Naive thymus-derived CD8-positive, alpha-beta T cell (primary cell): ENCODE data around the gene ZNF26. TPM values are rescaled to one million over a fixed set of nuclear protein-coding genes. Genes with fewer than 3 reads are reported as not detected.
"Not testable (repeated sequence)": the region's sequence is repeated elsewhere in the genome, so short reads cannot be mapped to it uniquely, and the experiment has no call there.

Experiments used
- ATAC-seq, 2 donors: fragments of 150-1000 bp; cut with Tn5 transposase in 1 of 2; sonication (Bioruptor Pico), chemical (Tn5 transposase) in 1 of 2; 1 replicate in 1 of 2; 2 replicates in 1 of 2; pipeline ENCODE4 v1.10.0; 2021; ENCODE audit warnings: mild to moderate bottlenecking in 2 of 2, moderate library complexity in 2 of 2
- POLR2A ChIA-PET: fragments of 350-600 bp; sonication (Branson Sonifier 250); formaldehyde crosslinking; loops from one replicate; lab custom pipeline; 2021; ENCODE audit warnings: antibody characterized with exemption; lab: Charles Lee
- DNase-seq, 10 donors: peaks; one replicate each; pipeline versions ENCODE4 v3.0.0 to v3.0.0-alpha.2; 2020 to 2022
- H3K27ac Mint-ChIP-seq, 10 donors: one replicate each; pipeline ENCODE4 v1.8.0; 2020 to 2022; ENCODE audit warnings: mild to moderate bottlenecking in 10 of 10, mixed read lengths in 10 of 10, moderate library complexity in 4 of 10, inconsistent platforms in 1 of 10
- H3K27me3 Mint-ChIP-seq, 5 donors: one replicate each; pipeline ENCODE4 v1.8.0; 2021 to 2022; ENCODE audit warnings: mixed read lengths in 5 of 5
- H3K36me3 Mint-ChIP-seq, 3 donors: one replicate each; pipeline ENCODE4 v1.8.0; 2020 to 2022; ENCODE audit warnings: mixed read lengths in 3 of 3, mild to moderate bottlenecking in 2 of 3, inconsistent platforms in 1 of 3
- H3K4me1 Mint-ChIP-seq, 4 donors: one replicate each; pipeline ENCODE4 v1.8.0; 2021 to 2022; ENCODE audit warnings: mixed read lengths in 4 of 4
- H3K4me3 Mint-ChIP-seq, 10 donors: one replicate each; pipeline ENCODE4 v1.8.0; 2020 to 2022; ENCODE audit warnings: mild to moderate bottlenecking in 10 of 10, mixed read lengths in 10 of 10, moderate library complexity in 6 of 10, inconsistent platforms in 1 of 10
- H3K9me3 Mint-ChIP-seq, 9 donors: one replicate each; pipeline ENCODE4 v1.8.0; 2020 to 2022; ENCODE audit warnings: mixed read lengths in 9 of 9, mild to moderate bottlenecking in 3 of 9, inconsistent platforms in 1 of 9, moderate library complexity in 1 of 9
- polyA plus RNA-seq, 3 donors: library from polyadenylated mRNA; unstranded; fragments of 300-500 nt; fragmentation: Illumina TruSeq; gene quantifications; one replicate each; pipeline ENCODE4 v1.2.3, GENCODE V29; 2021
- total RNA-seq, 8 experiments: library from RNA in 2 of 8; stranded (reverse) in 2 of 8; gene quantifications; one replicate each; pipeline ENCODE4 v1.2.3 and lab custom pipeline; 2021 to 2026

Gene ZNF26
- total and polyA plus RNA-seq, 5 experiments from 2014 or later, result 10.6 to 34.2 (median 19.2) TPM

- H3K27me3 Mint-ChIP-seq, H3K27ac Mint-ChIP-seq, POLR2A ChIA-PET, H3K4me3 Mint-ChIP-seq, H3K4me1 Mint-ChIP-seq, ATAC-seq, DNase-seq: not testable (repeated sequence)
- H3K36me3 Mint-ChIP-seq, result peaks cover 6 to 30% (median 15%) of the 10 kb centered on the region in 3 donors
- H3K9me3 Mint-ChIP-seq, result peaks cover 0 to 16% (median 8%) of the 10 kb centered on the region in 9 donors
These were observed 22.2 kb upstream of the ZNF26 start for GRCh38 chr12:132963947-132964346.

- peaks cover 0 to 28% (median 12%) of the 10 kb centered on the region in 9 donors for H3K9me3 Mint-ChIP-seq
- ATAC-seq, result no peak
These were observed 20.4 kb upstream of the ZNF26 start for GRCh38 chr12:132965796-132966195.

DNA sequence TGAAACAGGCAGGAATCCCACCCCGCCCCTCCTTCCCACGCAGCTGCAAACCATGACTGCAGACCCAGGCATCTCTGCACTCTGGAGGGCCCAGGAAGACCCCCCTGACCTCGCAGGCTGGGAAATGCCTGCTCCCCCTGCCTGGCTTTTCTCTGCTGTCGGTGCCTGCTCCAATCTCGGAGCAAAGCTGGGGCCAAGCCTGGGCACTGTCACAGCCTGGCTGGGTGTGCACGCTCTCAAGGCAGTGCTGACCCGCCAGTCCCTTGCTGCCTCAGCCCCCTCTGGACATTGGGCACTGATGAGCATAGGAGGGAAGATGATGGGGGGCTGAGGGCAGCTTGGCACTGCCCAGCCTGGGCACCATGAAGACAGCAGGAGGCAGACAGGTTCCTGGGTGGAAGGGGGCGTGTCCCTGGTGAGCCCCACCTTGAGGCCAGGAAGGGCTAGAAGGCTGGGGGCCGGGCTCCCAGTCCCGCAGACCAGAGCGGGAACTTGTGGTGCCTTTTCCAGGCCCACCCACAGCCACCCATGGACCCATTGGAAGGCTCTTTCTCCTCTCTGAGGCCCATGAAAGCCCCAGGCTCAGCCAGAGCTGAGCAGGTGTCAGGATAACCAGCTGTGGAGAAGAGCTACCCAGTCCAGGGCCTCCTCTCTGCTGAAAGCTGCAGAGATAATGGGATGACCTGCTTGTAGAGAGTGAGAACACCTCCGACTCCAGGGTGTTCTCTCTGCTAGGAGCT lies 19.3 kb upstream of the ZNF26 start:
- H3K9me3 Mint-ChIP-seq, result peaks cover 0 to 35% (median 12%) of the 10 kb centered on the region in 9 donors
- no peak overlapping the region for H3K27ac Mint-ChIP-seq
- POLR2A ChIA-PET, result interaction anchor here (0.6 to 0.9 kb wide), 2 partner anchors 18 to 63 kb away, joined by 3 to 4 read pairs; no protein-coding TSS in a partner anchor
- no peak overlapping the region for H3K4me3 Mint-ChIP-seq
- H3K27me3 Mint-ChIP-seq, result no peaks in the 10 kb centered on the region
- H3K4me1 Mint-ChIP-seq, result no peaks in the 10 kb centered on the region
- no peak for ATAC-seq
- peaks cover 6 to 26% (median 15%) of the 10 kb centered on the region in 3 donors for H3K36me3 Mint-ChIP-seq
- DNase-seq, result no peak

More at GRCh38 chr12:132965796-132966195, 20.4 kb upstream of the ZNF26 start:
- Mint-ChIP-seq H3K4me1 (no peaks in the 10 kb centered on the region), H3K27me3 (no peaks in the 10 kb centered on the region), H3K27ac (no peak overlapping the region), H3K36me3 (peaks cover 6 to 26% (median 15%) of the 10 kb centered on the region in 3 donors), H3K4me3 (no peak overlapping the region)
- DNase-seq, result no peak
- POLR2A ChIA-PET, result no interaction called here

GRCh38 chr12:132967736-132968135 lies 18.4 kb upstream of the ZNF26 start:
- H3K36me3 Mint-ChIP-seq, result peaks cover 12 to 23% (median 15%) of the 10 kb centered on the region in 3 donors
- H3K9me3 Mint-ChIP-seq, result peaks cover 4 to 44% (median 17%) of the 10 kb centered on the region in 9 donors
- POLR2A ChIA-PET, result interaction anchor here (0.6 to 0.9 kb wide), 2 partner anchors 17 to 62 kb away, joined by 3 to 4 read pairs; no protein-coding TSS in a partner anchor

GRCh38 chr12:132972374-132972773 lies 13.8 kb upstream of the ZNF26 start:
- H3K27ac Mint-ChIP-seq, result no peak overlapping the region
- no peak for DNase-seq
- ATAC-seq, result no peak
- H3K9me3 Mint-ChIP-seq, result peaks cover 9 to 70% (median 30%) of the 10 kb centered on the region in 9 donors
- no peaks in the 10 kb centered on the region for H3K4me1 Mint-ChIP-seq
- H3K4me3 Mint-ChIP-seq, result no peak overlapping the region
- peaks cover 3 to 18% (median 6%) of the 10 kb centered on the region in 5 donors for H3K27me3 Mint-ChIP-seq
- peaks cover 0 to 24% (median 6%) of the 10 kb centered on the region in 3 donors for H3K36me3 Mint-ChIP-seq
- POLR2A ChIA-PET, result no interaction called here

More at GRCh38 chr12:132967736-132968135, 18.4 kb upstream of the ZNF26 start:
- ATAC-seq, result no peak
- no peak for DNase-seq
- peaks cover 0 to 2% (median 0%) of the 10 kb centered on the region in 5 donors for H3K27me3 Mint-ChIP-seq
- no peak overlapping the region for H3K4me3 Mint-ChIP-seq
- no peak overlapping the region for H3K27ac Mint-ChIP-seq
- no peaks in the 10 kb centered on the region for H3K4me1 Mint-ChIP-seq

DNA sequence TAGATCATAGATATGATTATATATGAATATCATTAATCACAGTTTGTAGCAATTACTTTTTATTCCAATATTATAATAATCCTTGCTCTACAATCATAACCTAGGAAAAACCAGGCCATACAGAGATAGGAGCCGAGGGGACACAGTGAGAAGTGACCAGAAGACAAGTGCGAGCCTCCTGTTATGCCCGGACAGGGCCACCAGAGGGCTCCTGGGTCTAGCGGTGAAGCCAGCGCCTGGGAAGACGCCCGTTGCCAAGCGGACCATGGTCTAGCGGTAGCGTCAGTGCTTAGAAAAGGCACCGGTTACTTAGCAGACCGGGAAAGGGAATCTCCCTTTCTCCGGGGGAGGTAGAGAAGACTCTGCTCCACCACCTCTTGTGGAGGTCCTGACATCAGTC lies 9.3 kb upstream of the ZNF26 start:
- H3K4me3 Mint-ChIP-seq, H3K27ac Mint-ChIP-seq, H3K4me1 Mint-ChIP-seq, ATAC-seq: not testable (repeated sequence)
- DNase-seq, result peak in 2 of 10 donors; percentile 26 to 60
- H3K9me3 Mint-ChIP-seq, result peaks cover 15 to 67% (median 44%) of the 10 kb centered on the region in 9 donors
- H3K27me3 Mint-ChIP-seq, result peaks cover 9 to 31% (median 16%) of the 10 kb centered on the region in 5 donors
- POLR2A ChIA-PET, result interaction anchor here (1.5 kb wide), 1 partner anchor 153 kb away, joined by 3 read pairs; the partner anchor contains the start of gene ZNF891
- peaks cover 0 to 40% (median 14%) of the 10 kb centered on the region in 3 donors for H3K36me3 Mint-ChIP-seq

GRCh38 chr12:132986885-132987225 lies 688 bp downstream of the ZNF26 start:
- DNase-seq (peak in 1 of 10 donors; percentile 15), ATAC-seq (peak in 1 of 2 donors; percentile 3)
- Mint-ChIP-seq H3K4me3 (peak overlapping the region; percentile 84 to 97 (median 94)), H3K27ac (peak overlapping the region; percentile 76 to 98 (median 97)), H3K9me3 (peaks cover 6 to 50% (median 21%) of the 10 kb centered on the region in 9 donors), H3K27me3 (peaks cover 0 to 7% (median 5%) of the 10 kb centered on the region in 5 donors), H3K36me3 (peaks cover 21 to 42% (median 40%) of the 10 kb centered on the region in 3 donors), H3K4me1 (peaks cover 22 to 39% (median 32%) of the 10 kb centered on the region in 4 donors)
- POLR2A ChIA-PET, result interaction anchor here (0.7 to 3.3 kb wide), 14 partner anchors 11 to 277 kb away, joined by 3 to 26 read pairs (median 6); partner anchors contain the start of genes ZNF10, ZNF140, ZNF268 and ZNF605

DNA sequence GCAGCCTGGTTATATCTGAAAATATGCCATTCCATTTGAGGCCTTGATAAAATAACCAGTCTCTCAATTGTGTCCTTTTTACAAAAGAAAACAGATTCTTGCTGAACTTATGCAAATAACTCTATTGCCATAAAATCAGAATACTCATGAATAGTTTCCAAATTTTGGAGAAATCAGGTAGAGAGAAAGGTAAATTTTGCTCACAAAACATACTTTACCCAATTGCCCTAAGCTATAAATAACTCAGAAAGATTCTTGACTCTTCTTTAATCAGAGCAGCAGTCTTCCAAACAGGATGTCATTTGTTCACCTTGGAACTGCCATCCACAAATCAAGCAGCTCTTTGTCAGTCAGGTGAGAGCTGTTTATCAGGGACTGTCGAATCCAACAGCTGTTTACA lies 12.6 kb downstream of the ZNF26 start:
- peaks cover 11 to 98% (median 35%) of the 10 kb centered on the region in 9 donors for H3K9me3 Mint-ChIP-seq

GRCh38 chr12:133010657-133011297 lies 24.6 kb downstream of the ZNF26 start:
- peak overlapping the region in 3 of 10 donors; percentile 20 to 48 (median 32) for H3K4me3 Mint-ChIP-seq
- no peaks in the 10 kb centered on the region for H3K27me3 Mint-ChIP-seq
- peaks cover 0 to 98% (median 41%) of the 10 kb centered on the region in 9 donors for H3K9me3 Mint-ChIP-seq
- no peak for ATAC-seq
- peaks cover 0 to 5% (median under 1%) of the 10 kb centered on the region in 4 donors for H3K4me1 Mint-ChIP-seq
- peaks cover 55 to 95% (median 93%) of the 10 kb centered on the region in 3 donors for H3K36me3 Mint-ChIP-seq
- H3K27ac Mint-ChIP-seq, result peak overlapping the region in 2 of 10 donors; percentile 29 to 59
- POLR2A ChIA-PET, result interaction anchor here (1.5 kb wide), 1 partner anchor 25 kb away, joined by 3 read pairs; the partner anchor contains the start of gene ZNF26
- DNase-seq, result peak in 2 of 10 donors; percentile 9 to 18

More for the DNA sequence above, 12.6 kb downstream of the ZNF26 start:
- peaks cover 0 to 15% (median 9%) of the 10 kb centered on the region in 4 donors for H3K4me1 Mint-ChIP-seq
- no peaks in the 10 kb centered on the region for H3K27me3 Mint-ChIP-seq
- peaks cover 48 to 92% (median 72%) of the 10 kb centered on the region in 3 donors for H3K36me3 Mint-ChIP-seq
- POLR2A ChIA-PET, result no interaction called here
- H3K4me3 Mint-ChIP-seq, result no peak overlapping the region
- ATAC-seq (no peak), DNase-seq (no peak)
- H3K27ac Mint-ChIP-seq, result no peak overlapping the region

GRCh38 chr12:133023566-133023965 lies 37.4 kb downstream of the ZNF26 start:
- Mint-ChIP-seq H3K36me3 (peaks cover 5 to 57% (median 38%) of the 10 kb centered on the region in 3 donors), H3K27me3 (no peaks in the 10 kb centered on the region), H3K4me1 (no peaks in the 10 kb centered on the region), H3K9me3 (peaks cover 17 to 92% (median 56%) of the 10 kb centered on the region in 9 donors), H3K27ac (no peak overlapping the region), H3K4me3 (no peak overlapping the region)
- ATAC-seq (no peak), DNase-seq (no peak)
- POLR2A ChIA-PET, result no interaction called here

DNA sequence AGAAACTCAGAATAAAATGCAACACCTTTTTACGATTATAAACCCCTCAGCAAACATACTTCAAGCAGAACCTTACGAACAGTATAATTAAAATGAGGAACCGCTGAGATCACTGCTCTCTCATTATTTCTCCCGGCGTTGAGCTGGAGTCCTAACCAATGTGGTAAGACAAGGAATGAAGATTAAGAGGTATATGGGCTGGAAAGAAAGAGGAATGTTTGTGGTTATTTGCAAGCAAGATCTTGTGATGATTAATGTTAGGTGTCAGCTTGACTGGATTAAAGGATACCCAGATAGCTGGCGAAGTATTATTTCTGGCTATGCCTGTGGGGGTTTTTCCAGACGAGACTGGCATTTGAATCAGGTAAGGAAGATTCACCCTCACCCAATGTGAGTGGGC lies 40.8 kb downstream of the ZNF26 start:
- H3K4me1 Mint-ChIP-seq, result no peaks in the 10 kb centered on the region
- peaks cover 0 to 38% (median 18%) of the 10 kb centered on the region in 3 donors for H3K36me3 Mint-ChIP-seq
- DNase-seq (no peak), ATAC-seq (no peak)
- H3K27me3 Mint-ChIP-seq, result no peaks in the 10 kb centered on the region
- H3K4me3 Mint-ChIP-seq, result no peak overlapping the region
- POLR2A ChIA-PET, result interaction anchor here (0.7 kb wide), 1 partner anchor 111 kb away, joined by 5 read pairs; no protein-coding TSS in a partner anchor
- H3K9me3 Mint-ChIP-seq, result peaks cover 11 to 86% (median 42%) of the 10 kb centered on the region in 9 donors
- H3K27ac Mint-ChIP-seq, result no peak overlapping the region
